ENCODE measurements around the gene SLC2A2.
"Not testable (repeated sequence)": the region's sequence is repeated elsewhere in the genome, so short reads cannot be mapped to it uniquely, and the experiment has no call there.

The SLC2A2 gene

DNA sequence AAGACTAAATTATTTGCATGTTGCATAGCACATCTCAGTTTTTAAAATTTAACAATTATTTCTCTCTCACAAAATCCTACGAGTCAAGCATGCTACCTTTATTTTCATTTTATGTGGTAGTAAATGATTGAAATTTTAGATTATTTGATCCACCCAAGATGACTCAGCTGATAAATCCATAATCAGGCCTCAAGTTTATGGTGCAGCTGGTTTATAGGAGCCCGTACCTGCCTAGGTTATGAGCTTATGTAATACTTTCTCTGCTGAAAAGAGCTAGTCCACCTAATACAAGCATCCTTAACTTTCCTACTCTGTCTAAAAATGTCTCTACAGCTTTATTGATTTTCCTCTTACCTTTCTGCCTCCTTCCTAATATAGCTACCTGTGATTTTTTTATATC, 41.2 kb downstream of the SLC2A2 start:
- DNase-seq (ENCODE audit: low read depth) = no peak

DNA sequence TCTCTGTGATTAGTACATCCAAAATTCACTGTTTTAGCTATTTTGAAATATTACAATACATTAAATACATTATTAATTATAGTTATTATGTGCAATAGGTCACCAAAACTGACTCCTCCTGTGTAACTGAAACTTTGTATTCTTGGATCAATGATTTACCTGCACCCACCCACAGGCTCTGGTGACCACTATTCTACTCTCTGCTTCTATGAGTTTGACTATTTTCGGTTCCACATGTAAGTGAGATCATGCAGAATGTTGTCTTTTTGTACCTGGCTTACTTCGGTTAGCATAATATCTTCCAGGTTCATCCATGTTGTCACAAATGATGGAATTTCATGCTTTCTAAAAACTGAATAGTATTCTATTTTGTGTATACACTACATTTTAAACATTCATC, 43.8 kb downstream of the SLC2A2 start:
- no peak for DNase-seq (ENCODE audit: low read depth)

DNA sequence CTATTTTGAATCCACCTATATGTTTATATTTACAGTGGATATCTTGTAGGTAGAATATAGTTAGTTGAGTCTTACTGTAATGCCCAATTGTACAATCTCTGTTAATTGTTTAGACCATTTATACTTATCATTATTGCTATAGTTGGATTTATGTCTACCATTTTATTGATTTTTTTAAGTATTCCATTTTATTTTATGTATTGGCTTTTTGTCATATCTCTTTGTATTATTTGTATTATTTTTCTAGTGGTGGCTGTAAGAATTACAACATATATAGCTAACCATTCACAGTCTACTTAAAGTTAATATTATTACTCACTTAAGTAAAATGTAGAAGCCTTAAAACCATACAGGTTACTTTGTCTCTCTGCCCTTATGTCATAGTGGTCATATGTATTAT, 46.1 kb downstream of the SLC2A2 start:
- no peak for DNase-seq (ENCODE audit: low read depth)

DNA sequence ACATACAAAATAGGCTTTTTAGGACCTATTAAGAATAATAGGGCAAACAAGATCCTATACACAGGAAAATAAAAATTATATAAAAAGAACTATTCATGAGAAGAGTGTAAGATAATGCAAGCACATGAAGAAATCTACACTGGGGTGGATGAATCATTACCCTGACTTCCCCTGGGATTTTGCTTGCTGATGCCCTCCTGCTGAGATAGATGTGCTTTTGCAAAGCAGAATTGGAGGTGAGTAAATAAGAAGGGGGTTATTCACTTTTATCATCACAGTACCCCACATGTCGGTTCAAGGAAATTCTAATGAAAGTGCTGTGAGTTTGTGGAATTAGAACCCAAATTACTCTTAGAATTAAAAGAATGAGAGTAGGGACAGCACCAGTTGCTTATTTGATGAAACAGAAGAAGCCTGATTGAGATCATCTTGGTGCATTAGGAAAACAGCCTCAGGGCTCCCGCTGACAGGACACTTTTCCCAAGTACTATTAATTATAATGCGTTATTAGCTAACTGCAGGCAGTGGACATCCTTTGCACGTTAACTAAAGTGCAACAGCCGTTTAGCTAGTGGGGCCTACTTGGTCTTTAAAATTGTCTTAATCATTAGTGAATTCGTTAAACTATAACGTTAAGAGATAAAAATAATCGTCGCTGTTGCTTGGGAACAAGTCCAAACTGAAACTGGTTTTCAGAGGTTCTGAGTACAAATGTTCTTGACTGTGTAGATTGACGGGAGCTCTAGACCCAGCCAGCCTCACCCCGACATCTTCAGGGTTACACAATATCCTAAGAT, 48.4 kb downstream of the SLC2A2 start:
- no peak for DNase-seq (ENCODE audit: low read depth)

DNA sequence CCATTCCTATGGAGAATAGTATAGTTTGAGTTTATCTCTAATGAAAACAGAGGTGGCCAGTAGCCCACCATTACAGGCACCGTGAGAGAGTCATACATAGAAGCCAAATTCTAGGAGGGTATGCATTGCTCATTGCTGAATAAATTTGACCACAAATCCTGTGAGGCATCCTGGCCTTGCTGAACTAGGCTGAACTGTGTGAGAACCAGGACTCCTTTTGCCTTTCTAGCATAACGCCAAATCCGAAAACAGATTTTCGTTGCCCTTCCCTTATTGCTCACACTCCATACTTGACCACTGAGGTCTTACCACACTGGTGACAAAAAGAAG, 50.4 kb downstream of the SLC2A2 start:
- DNase-seq (ENCODE audit: low read depth) = no peak

DNA sequence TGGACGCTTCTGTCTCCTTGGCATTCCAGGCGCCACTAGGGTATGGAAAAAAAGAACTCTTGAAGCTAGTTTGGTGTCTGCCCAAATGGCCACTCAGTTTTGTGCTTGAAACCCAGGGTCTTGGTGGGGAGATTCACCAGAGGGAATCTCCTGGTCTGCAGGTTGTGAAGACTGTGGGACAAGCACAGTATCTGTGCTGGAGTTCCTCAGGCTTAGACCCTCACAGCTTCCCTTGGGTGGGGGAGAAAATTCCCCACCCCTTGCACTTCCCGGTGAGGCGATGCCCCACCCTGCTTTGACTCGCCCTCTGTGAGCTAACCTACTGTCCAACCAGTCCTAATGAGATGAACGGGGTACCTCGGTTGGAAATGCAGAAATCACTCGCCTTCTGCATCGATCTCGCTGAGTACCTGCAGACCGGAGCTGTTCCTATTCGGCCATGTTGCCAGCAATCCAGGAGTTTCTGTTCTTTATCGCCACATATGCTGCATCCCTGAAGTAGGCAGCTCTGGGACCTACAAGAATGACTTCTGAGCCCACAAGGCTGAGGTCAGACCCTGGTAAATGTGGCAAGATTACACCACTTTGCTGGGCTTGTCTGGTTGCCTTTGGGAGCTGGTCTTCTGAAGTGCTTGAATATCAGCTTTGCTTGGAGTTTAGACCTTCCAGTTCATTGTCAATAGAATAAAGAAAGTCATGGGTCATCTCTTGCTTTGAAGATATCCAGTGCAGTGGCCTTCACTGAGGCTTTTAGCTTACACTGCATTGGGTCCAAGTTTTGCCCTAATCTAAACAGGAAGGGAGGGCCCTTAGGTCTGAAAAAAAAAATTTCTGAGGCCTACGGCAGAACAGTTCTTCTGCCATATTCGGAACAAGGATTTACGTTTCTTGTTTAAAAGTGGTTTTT, 51.0 kb downstream of the SLC2A2 start:
- DNase-seq (ENCODE audit: low read depth) = no peak

DNA sequence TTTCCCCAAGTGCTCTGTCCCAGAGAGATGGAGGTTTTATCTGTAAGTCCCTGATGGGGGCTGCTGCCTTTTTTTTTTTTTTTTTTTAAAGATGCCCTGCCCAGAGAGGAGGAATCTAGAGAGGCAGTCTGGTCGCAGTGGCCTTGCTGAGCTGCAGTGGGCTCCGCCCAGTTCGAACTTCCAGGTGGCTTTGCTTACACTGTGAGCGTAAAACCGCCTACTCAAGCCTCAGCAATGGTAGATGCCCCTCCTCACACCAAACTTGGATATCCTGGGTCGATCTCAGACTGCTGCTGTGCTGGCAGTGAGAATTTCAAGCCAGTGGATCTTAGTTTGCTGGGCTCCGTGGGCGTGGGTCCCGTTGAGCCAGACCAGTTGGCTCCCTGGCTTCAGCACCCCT, 51.6 kb downstream of the SLC2A2 start:
- no peak for DNase-seq (ENCODE audit: low read depth)

DNA sequence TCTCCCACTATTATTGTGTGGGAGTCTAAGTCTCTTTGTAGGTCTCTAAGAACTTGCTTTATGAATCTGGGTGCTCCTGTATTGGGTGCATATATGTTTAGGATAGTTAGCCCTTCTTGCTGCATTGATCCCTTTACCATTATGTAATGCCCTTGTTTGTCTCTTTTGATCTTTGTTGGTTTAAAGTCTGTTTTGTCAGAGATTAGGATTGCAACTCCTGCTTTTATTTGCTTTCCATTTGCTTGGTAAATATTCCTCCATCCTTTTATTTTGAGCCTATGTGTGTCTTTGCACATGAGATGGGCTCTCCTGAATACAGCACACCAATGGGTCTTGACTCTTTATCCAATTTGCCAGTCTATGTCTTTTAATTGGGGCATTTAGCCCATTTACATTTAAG, 53.6 kb downstream of the SLC2A2 start:
- not testable (repeated sequence) for DNase-seq (ENCODE audit: low read depth)

DNA sequence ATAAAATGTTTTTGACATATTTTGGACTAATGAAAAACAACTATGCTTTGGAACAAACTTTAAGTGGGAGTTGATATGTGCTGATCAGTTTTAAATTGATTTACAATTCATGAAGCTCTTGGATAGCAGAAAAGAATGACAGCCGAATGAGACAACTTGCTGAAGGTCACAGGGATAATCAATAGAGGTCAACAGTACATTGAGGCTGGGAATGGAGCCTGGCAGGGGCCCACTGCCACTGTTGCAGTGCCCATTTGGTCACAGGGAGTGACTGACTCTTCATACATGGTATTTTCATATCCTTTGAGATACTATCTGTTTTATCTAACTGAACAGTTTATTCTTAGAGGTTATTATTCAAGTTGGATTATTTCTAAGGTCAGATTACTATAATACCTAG, 59.4 kb downstream of the SLC2A2 start:
- no peak for DNase-seq (ENCODE audit: low read depth)

DNA sequence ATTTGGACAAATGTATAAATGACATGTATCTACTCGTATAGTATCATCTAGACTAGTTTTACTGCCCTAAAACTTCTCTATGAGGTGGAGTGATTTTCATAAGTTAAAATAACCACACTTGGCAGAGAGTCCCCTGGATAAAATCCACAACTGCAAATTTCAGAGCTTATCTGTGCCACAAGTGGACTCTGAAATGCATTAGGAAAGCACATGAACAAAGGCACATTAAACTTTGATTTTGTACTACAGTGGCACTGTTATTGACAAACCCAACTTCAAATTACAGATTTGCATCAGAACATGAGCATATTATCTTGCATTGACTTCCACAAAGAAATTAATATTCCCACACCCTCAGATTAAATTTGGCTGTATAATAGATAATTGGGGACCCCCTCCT, 60.0 kb downstream of the SLC2A2 start:
- no peak for DNase-seq (ENCODE audit: low read depth)

DNA sequence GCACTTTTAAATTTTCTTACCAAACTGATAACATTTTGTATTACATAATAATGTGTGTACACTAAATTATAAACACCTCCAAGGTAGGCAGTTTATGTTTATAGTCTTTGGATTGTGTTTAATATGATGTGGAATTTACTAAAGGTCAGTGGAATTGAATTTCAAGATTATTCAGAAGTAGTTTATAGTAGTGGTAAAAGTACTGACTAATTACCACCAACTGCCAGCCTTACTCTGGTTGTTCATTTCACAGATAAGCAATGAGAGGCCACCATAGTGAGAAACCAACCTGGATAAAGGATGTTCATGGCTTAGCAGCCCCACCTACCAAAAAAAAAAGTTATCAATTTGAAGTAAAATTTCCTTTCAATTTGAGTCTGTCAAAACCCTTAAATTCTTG, 64.1 kb downstream of the SLC2A2 start:
- no peak for DNase-seq (ENCODE audit: low read depth)

DNA sequence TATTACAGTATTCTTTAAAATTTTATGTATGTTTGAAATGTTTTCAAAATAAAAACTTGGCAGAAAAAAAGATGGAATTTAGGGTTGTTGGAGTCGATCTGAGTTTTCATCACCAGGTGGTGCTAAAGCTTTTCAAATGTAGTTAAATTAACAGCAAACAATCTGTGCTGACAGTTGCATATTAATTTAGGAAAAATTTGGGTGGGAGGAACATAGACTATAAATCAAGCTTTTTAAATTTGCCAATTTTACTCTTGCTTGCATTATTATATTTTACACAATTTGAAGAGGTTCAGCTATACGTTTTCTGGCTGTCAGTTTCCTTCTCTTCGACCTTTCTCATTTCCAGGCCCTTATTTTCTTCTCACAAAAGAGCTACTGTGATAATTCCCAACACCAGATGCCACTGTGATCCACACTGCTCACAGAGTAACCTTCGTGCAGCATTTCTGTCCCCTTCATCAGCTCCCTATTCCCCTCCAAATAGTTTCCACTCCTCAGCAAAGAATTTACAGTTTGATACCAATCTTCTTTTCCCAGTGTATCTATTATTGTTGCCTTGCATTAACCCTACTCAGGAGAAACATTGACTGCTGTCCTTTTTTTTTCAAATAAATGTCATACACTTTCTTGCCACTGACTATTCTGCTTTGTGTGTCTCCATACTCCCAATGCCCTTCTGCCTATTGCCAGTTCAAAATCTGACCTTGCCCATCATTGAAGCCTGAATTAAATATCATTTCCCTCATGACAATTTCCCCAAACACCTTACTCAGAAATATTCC, 64.7 kb downstream of the SLC2A2 start:
- DNase-seq (ENCODE audit: low read depth) = peak; percentile 39

DNA sequence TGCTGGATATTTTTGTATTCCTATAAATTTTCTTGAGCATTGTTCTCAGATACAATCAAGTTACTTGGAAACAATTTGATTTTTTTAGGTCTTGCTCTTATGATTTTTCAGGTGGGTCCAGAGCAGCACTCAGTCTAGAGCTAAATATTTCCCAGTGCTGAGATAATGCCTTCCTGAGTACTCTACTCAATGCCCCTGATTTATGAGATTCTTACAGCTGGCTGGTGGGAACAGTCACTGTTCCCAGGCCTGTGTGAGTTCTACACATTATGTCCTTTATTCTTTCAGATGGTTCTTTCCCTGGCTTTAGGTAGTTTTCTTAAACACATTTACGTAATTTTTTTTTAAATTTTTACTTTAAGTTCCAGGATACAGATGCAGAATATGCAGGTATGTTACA, 67.1 kb downstream of the SLC2A2 start:
- DNase-seq (ENCODE audit: low read depth) = no peak

DNA sequence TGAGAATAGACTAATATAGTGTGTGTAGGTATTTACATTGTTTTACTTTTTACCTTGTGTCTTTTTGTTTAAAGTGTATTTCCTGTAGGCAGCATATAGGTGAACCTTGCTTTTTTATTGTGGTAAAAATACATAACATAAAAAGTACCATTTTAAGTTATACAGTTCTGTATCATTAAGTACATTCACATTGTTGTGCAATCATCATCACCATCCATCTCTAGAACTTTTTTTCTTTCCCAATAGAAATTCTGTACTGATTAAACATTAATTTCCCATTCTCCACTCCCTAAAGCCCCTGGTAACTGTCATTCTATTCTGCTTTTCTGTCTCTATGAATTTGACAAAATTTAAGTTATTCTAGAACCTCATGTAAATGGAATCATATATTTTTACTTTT, 69.9 kb downstream of the SLC2A2 start:
- DNase-seq (ENCODE audit: low read depth) = no peak

DNA sequence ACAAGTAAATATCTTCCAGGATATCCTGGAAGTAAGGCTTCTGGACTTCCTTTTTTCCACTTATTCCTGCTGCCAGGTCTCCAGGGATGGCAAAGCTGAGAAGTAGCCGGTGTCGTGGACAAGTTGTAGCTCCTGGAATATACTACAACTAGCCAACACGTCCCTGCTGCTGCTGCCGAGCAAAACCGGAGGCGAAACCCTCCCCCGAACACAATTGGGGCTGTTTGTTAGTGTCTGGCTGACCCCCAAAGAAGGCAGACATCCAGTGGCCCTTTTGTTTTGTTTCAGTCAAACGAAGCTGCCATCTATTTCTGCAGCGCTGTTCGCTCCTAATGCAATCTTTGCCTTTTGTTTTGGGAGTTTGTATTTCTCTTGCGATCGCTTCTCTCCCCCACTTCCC, 72.8 kb downstream of the SLC2A2 start:
- DNase-seq (ENCODE audit: low read depth) = no peak

DNA sequence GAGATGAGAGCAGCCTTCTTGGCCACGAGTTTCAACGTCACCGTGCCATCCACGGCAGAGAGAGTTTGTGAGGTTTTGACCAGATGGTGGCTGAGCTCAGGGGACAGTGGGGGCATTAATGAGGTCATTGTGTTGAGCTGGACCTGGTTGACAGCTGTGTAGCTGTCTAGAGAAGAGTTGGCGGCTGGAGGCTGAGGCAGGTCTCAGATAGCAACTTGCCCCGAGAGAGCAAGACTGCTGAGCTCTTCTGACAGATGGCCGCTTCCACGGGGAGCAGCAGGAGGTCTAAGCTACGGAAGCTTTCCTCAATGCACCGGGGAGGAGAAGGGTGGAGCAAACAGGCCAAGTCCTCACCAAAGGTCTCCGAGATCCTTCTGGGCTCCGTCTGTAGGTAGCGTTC, 73.3 kb downstream of the SLC2A2 start:
- DNase-seq (ENCODE audit: low read depth) = no peak

DNA sequence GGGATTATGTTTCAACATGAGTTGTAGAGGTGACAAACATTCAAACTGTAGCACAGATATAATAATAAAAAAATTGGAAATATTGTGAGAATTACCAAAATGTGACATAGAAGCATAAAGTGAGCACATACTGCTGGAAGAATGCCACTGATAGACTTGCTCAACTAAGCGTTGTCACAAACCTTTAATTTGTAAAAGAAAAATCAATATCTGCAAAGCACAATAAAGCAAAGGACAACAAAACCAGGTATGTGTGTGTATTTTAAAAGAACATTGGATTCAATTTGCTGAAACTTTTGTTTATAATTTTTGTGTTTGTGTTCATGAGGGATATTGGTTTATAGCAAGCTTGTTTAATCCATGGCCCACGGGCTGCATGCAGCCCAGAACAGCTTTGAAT, 77.3 kb downstream of the SLC2A2 start:
- DNase-seq (ENCODE audit: low read depth) = no peak

DNA sequence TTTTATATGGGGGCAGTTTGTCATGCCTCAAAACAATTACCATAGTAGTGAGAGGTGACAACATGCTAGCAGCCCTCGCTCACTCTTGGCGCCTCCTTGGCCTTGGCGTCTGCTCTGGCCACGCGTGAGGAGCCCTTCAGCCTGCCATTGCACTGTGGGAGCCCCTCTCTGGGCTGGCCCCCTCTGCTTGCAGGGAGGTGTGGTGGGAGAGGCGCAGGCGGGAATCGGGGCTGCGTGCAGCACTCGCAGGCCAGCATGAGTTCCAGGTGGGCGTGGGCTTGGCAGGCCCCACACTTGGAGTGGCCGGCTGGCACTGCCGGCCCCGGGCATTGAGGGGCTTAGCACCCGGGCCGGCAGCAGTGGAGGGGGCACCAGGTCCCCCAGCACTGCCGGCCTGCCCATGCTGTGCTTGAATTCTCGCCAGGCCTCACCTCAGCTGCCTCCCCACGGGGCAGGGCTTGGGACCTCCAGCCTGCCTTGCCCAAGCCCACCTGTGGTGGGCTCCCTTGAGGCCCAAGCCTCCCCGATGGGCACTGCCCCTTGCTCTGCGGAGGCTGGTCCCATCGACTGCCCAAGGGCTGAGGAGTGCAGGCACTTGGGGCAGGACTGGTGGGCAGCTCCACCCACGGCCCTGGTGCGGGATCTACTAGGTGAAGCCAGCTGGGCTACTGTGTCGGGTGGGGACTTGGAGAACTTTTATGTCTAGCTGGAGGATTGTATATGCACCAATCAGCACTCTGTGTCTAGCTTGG, 79.3 kb downstream of the SLC2A2 start:
- DNase-seq (ENCODE audit: low read depth) = no peak
